Stimulated activated CD8-positive, alpha-beta memory T cell treated with anti-CD3 and anti-CD28 coated beads, Interleukin-4, amount 100 ng/mL, for 48 hours (primary cell): ENCODE data around the gene MDM1.
A peak's percentile ranks its signal among the peaks of the same experiment; 100 is the strongest.

Experiments used
- DNase-seq: peaks from one replicate; pipeline ENCODE4 v3.0.0-alpha.2; 2020

MDM1 gene

DNA sequence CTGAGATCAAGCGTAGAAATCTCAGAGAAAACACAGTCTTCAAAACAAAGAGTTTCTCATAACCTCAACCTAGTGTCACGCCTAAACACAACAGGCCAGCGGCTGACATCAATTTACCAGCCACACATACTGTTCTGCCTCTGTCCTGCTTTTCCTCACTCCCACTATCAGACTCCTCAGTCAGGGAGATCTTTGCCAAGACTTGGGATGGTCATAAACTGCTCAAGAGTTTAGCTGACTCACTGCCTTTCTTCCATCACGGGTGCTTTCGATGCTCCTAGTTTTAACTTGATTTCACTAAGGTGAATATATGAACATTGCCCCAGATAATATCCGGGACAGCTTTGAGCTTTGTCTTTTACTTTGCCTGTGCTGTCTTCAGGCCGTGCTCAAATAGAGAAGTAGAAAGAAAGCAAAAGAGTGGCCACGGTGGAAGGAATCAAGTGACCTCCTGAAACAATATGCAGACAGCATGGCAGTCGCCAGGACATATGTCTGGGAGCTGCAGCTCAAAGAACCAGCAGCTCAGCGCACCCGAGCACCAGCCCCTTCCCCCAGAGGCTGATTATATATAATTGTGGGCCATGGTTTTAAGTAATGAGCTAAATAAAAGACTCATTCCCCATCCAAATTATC lies 12.1 kb downstream of the MDM1 start:
- no peak for DNase-seq

DNA sequence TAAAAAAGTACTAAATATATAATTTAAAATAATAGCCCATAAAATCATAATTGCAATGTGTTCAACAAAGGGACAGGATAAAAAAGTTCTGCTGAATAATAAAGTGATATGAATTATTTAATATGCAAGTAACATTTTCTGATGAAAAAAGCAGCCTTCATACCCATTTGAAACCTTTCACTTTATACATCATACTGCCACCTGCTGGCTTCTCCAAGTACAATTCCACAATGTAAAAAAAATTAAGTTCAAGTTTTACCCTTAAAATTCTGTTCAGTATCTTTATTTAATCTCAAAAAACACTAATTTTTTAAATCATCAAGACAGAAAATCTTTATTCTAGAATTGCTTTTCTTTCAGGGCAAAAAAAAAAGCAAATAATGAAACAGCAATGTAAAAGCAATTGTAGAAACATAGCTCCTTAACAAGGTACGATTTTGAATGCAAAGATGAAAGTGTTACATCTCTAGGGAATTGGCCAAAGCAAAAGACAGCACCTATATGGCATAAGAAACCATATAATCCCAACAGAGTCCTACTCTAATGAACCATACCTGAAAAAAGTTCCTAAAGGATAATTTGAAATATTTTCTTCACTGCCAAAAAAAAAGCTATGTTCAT lies 15.0 kb downstream of the MDM1 start:
- DNase-seq = peak; percentile 51

DNA sequence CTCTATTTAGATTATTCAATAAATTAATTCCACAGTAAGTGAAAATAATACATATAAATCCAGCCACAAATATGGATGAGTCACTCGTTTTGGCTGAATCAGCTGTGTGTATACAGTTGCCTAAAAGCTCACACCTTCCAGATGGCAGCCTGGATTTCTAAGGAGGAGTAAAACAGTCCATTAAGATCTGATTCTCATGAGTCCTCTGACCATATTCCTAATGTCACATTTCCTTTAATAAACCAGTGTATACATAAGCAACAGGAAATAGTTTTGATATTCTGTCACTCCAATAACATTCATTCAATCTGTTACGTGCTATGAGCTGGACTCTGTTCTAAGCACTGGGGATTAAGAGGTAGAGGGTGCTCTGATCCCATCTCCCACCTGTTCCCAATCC lies 21.8 kb downstream of the MDM1 start:
- no peak for DNase-seq

DNA sequence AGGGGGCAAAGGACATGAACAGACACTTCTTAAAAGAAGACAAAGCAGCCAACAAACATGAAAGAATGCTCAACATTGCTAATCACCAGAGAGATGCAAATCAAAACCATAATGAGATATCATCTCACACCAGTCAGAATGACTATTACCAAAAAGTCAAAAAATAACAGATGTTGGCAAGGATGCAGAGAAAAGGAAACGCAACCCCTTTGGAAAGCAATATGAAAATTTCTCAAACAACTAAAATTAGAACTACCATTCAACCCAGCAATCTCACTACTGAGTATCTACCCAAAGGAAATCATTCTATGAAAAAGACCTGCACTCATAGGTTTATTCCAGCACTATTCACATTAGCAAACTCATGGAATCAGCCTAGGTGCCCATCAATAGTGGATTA lies 25.6 kb downstream of the MDM1 start:
- no peak for DNase-seq

DNA sequence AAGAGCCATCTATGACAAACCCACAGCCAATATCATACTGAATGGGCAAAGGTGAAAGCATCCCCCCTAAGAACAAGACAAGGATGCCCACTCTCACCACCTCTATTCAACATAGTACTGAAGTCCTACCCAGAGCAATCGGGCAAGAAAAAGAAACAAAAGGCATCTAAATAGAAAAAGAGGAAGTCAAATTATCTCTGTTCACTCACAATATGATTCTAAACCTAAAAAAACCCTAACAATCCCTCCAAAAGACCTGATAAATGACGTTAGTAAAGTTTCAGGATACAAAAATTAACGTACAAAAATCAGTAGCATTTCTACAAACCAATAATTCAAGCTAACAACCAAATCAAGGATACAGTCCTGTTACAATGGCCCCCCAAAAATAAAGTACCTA lies 26.9 kb downstream of the MDM1 start:
- no peak for DNase-seq

DNA sequence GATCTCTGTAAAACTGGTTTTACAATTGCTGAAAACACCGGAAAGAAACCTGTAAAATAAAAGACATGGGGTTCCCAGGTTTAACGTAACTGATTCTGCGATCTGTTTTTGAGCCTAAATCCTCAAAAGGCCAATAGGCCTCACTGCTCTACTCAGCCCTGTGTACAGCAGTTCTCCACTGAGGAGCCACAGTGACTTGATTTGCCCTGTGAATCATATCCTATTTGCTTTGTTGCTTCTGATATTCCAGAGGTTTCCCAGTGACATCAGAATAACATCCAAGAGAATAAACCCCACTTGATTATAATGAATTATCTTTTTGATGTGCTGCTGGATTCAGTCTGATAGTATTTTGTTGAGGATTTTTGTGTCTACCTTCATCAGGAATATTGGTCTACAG lies 27.5 kb downstream of the MDM1 start:
- DNase-seq = no peak

DNA sequence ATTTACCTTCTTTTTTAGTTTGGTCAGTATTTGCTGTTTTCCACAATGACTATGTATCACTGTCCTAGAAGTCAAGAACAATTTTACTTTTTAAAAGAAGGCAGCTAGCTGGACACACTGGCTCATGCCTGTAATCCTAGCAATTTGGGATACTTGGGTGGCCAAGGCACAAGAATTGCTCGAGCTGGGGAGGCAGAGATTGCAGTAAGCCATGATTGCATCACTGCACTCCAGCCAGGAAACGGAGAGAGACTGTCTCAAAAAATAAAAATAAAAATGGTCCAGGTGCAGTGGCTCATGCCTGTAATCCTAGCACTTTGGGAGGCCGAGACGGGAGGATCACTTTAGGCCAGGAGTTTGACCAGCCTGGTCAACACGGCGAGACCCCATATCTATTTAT lies 28.3 kb downstream of the MDM1 start:
- no peak for DNase-seq

DNA sequence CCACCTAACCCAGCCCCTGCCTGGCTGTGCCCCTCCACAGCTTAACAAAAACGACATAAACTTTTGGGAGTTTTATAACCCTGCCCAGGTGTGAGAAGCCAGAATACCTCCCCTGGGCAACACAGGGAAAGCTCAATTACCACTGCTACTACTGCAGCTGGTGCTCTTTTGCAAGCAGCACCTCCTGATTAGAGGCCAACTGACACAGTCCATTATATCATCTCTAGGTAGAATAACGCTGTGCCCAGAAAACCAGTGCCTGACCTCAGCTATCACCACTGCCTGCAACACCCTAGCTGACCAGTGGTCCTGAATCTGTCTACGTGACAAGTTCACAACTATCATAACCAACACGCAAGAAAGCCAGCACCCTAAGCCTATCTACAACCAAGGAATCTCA lies 34.2 kb downstream of the MDM1 start:
- DNase-seq = no peak

DNA sequence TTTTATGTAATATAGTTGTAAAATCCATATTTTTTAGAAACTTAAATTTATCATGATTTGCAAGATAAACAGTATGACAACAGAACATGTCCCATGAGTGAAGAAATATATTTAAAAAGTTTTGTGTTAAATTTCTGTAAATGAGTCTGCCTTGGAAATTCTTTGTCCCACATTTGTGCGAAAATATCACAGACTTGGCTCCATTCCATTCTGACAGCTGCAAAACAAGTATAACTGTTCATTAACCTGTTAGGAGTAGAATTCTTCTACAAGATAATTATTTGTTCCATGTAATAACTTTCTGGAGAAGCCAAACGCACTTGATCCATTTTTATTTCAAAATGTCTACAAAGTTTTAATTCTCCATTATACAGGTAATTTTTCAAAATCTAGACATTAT lies 37.9 kb downstream of the MDM1 start:
- DNase-seq = no peak

DNA sequence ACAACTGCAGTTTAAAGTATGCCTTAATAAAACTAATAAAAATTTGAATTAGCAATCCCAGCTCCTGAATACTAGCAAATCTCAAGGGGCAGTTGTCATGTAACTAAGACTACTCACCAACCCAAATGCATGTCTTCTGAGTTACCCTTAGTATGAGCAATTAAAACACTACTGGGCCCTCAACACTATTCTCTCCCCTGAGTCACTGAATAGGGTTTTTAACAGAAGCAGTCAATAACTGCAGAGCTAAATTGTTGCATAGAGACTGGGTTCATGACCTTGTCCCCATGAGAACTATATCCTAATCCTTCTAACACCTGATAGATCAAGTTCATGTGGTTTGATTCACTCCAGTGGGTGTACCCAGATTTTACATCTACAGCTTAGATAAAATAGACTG lies 38.8 kb downstream of the MDM1 start:
- no peak for DNase-seq

DNA sequence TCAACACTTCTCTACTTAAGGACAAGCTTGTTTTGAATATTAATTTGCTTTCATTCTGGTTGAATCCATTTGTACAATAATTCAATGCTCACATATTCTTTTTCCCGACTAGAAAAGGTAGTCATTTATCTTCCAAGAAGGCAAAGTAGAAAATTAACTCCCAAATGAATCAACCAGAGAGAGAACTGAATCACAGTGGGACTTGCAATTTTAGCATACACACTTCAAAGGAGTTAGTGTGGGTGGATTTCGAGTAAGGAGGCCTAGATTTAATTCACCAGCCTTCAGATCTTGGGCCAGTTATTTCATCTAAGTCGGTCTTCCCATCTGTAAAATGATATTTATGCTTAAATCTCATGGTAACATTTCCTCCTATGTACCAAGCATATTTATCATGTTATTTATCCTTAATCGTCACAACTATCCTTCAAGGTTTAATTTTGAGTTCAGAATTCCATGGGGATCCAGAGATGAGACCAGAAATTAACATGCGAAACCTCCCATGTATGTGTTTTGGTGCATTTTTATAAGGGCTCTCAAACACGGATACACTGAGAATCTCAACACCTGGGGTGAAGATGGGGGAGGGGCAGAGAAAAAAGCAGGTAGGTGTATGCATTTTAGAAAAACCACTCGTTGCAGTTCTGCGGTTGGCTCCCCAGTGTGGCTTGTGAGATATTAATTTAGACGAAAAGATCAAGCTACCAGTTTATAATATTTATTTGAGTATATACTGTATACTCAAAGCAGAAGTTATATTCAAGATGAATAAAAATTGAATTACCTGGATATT lies 39.8 kb downstream of the MDM1 start:
- DNase-seq = no peak

DNA sequence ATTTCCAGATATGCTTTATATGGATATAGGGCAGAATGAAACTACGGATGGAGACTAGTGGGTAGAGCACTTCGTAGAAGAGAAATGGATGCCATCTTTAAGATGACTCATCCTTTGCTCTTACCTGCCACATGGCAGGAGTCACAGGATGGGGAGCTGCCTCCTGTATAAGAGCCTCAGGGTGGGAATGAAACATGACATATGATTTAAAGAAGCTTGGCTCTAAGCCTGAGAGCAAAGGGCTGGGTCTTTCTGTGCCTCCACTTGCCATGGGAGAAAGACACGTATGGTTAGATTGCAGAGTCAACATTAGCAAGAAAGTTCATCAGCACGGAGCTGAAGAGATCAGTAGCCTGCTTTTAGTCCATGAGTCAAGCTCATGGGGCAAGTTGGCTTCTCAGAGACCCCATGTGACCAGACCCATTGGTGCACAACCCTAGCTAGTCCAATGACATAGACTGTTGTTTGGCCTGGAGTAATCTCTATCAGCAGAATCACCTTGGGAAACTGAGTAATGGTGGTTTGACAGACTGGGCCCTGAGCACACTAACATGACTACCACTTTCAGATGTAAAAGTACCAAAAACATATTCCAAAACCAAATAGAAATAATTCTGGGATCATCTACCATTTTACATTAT lies 40.6 kb downstream of the MDM1 start:
- no peak for DNase-seq

DNA sequence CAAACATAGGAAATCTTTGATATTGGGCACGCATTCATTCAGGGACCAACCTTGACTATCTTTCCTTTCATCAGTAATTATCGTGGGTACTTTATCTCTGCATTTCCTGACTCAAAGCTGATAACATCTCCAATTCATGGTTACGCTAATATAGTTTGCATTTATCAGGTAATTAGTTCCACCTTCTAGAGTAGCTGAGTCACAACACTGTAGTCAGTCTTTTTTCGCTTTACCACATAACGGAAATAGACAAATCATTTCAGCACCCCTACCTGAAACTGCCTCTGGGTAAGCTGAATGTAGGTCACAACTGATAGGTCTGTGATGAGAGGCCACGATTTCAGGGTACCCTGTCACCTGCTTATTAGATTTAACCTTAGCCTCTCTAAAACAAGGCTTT lies 42.0 kb downstream of the MDM1 start:
- DNase-seq = no peak

DNA sequence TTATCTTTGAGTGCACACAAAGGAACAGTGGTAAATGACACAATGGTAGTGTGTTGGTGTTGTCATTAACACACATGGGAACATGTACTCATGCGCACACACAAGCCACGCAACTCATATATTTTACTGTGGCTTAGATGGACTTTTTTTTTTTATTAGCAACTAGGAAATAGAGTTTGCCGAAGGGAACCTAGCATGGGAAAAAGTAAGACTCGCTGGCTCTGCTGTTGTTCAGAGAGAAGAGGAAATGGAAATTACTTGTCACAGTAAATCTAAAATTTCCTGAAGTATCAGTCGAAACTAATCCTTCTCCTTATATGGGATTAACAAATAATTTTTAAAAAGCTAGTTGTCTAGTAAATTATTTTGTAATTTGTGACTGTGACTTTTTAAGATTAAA lies 45.1 kb downstream of the MDM1 start:
- DNase-seq = no peak

DNA sequence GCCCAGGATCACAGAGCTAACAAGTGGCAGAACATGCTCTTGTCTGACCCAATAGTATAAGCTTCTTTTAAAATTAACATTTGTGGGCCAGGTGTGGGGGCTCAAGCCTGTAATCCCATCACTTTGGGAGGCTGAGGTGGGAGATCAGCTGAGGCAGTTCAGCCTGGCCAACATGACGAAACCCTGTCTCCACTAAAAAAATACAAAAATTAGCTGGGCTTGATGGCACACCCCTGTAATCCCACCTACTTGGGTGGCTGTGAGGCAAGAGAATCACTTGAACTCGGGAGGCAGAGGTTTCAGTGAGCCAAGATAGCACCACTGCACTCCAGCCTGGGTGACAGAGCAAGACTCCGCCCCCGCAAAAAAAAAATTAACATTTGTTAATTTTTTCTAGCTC lies 45.8 kb downstream of the MDM1 start:
- DNase-seq = no peak

DNA sequence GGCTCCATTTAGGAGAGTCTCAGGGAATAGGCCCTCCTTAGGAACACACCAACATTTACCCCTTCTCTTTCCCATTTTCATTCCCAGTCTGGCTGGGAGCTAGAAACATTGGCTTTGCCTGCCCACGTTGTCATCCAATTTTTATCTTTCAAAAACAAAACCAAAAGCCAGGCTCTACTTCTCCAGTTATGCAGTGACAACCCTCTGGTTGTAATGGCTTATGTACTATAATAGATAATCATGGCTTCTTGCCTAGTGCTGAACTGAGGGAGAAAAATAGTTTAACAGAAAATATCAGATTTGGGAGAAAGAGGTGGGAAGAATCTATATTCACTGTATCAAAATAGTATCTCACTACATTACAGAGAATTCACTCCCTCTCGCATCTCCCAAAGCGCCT lies 46.6 kb downstream of the MDM1 start:
- DNase-seq = no peak

DNA sequence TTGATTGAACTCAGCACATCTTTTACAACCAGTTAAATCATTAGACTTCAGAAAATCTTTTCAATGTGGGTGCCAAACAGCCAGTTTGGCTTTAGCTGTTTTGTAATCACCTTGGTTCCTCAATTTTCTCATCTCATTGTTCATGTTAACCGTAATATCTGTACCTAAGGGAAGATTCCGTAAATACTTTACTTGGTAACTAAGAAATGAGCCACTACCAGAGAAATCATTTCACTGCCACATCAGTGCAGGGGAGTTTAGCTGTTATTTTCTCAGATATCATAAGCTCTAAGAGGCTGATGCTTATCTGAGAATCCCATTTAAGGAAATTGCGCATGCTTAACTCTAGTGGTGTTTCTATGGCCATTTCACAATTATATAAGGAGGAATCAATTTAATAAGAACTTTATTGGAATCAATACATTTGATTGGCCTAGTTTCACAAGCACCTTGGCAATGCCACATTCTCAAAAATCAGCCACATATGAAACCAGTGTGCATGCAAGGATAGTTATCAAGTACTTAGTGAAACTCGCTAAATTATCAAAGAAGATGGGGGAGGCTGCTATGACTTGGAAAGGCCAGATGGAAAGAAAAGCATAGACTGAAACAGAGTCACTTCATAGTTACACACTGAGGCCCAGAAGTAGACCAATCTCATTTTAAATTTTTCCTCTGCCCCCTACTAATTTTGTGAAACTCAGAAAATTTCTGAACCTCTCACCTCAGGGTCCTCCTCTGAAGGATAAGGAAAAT lies 50.7 kb downstream of the MDM1 start:
- no peak for DNase-seq

DNA sequence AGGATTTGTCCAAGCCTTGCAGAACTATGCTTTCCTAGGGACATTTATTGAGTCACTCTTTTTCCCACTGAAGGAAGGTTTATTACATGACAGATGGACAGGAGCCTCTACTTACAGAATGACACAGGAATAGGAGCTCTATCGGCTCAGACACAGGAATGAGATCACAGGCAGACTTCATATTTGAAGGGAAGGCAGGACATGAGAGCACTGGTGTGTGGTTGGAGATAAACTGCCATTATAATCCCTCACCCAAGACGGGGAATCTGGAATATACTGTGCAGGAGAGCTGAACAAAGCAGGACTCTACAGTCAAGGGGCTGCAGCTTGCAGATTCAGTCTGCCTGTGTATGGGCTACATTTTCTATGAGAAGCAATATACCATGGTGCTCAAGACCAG lies 51.9 kb downstream of the MDM1 start:
- DNase-seq = no peak

DNA sequence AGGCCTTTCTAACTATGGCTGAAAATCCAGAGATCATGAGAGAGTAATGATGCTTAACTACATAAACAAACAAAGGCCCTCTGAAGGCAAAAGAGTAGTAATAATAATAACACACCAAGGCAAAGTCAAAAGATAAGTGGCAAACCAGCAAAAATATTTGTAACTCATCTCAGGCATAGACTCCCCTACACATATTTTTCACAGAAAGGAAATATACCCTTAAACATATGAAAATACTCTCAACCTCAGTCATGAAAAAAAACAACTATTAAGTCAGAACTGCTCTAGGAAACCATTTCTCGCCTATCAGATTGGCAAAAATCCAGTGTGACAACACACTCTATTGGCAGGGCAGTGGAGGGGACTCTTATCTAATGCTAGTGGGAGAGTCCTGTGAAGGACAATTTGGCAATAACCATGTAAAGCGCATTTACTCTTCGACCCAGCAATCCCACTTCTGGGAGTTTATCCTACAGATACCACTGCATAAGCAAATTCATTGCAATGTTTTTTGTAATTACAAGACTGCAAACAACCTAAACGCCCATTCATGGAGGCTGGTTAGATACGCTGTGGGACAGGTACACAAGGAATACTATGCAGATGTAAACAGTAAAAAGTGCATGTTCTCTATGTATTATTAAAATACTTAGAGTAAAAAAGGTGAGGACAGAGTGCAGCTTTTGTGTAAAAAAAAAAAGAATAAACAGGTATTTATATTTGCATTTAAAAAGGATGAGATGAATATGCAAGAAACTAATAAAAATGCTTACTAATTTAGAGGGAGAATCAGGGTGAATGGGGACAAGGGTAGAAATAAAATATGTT lies 52.7 kb downstream of the MDM1 start:
- DNase-seq = no peak

DNA sequence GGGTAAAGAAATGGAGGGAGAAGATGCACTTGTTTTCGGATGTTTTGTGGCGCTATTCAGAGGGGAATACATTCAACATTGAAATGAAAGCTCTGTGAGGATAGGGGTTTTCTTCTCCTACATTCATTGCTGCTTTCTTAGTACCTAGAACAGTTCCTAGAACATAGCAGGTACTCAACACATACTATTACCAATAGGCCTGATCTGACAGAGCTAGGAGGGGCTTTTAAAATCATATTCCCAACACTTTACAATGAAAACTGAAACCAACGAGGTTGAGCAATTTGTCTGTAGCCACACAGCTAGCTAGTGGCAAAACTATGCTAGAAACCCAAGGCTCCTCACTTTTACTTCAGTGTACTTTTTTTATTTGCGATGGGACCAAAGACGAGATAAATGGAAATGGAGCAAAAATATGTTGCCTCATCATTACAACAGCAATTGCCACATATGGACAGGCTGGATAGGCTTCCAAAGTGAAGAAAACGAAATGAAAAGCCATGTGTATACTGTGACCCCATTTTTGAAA lies 55.7 kb downstream of the MDM1 start:
- no peak for DNase-seq

DNA sequence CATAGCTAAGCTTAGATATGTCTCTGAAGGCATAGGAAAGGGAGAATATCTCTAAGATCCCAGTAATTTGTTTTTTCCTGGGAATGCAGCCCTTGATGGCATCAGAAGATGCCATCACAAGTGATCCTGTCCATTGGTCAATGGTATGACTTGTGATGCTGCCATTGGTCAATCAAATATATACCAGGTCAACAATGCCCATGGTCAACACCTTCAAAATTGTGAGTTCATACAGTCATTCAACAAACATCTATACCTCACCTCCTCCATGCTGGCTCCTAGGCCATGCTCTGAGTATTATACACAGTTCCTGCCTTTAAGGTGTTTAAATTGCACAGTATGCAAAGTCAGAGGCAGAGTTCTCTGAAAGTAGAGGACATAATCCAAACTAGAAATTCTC lies 59.4 kb downstream of the MDM1 start:
- DNase-seq = no peak

DNA sequence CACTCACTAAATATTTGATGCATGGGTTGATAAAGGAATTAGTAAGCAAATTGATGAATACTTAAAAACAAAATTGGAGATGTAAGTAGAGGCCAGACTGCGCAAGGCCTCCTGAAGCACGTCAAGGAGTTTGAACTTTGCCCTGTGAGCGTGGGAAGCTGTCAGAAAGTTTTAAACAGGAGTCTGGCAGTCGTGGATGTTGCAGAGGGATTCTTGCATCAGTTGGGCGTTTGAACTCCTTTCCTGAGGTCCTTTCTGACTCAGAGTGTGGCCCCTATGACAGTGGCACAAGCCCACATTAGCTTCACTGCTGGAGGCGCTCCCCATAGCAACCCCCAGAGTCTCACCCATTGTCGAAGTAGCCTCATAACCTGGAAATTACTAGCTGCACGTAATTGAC lies 60.8 kb downstream of the MDM1 start:
- DNase-seq = no peak
